Neuron (in vitro differentiated cells): ENCODE data around the gene ANKRD13C.
A peak's percentile ranks its signal among the peaks of the same experiment; 100 is the strongest.
"Not testable (repeated sequence)": the region's sequence is repeated elsewhere in the genome, so short reads cannot be mapped to it uniquely, and the experiment has no call there.

ENCODE experiments used
- H2AFZ ChIP-seq: one replicate; pipeline ENCODE4 v1.6.1; 2013; ENCODE audit warnings: low read depth, mild to moderate bottlenecking, inconsistent platforms, low read length, moderate library complexity
- H3K27me3 ChIP-seq: one replicate; pipeline ENCODE4 v1.6.1; 2013; ENCODE audit warnings: low read length; ENCODE audit not compliant: insufficient read depth
- H3K36me3 ChIP-seq: one replicate; pipeline ENCODE4 v1.6.1; 2013; ENCODE audit warnings: low read length; ENCODE audit not compliant: insufficient read depth
- H3K4me1 ChIP-seq: one replicate; pipeline ENCODE4 v1.6.1; 2013; ENCODE audit warnings: low read length; ENCODE audit not compliant: insufficient read depth
- H3K4me3 ChIP-seq: 2 replicates; pipeline ENCODE4 v1.5.1; 2013; ENCODE audit warnings: mild to moderate bottlenecking, low read length, moderate library complexity
- H3K9me3 ChIP-seq: one replicate; pipeline ENCODE4 v1.6.1; 2013; ENCODE audit warnings: low read length

Gene ANKRD13C

DNA sequence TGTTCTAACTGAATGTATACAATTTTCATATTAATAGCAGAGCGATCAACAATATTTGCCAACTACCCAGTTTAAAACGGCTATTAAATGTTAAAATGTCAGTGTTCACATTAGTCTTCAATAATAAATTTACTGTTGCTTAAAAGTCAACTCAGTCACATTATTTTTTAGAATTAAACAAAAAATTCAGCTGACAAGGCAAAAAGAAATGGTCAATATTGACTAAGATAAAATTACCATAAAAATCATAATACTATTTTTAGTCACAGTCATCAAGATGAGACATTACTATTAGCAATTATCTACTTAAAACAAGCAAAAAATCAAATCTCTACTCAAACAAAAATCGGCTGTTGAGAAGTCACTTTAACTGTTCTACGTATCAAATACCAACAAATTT, 1.5 kb downstream of the ANKRD13C start:
- Histone ChIP-seq H3K9me3 (no peaks in the 10 kb centered on the region), H3K4me1 (peaks cover 10% of the 10 kb centered on the region), H3K4me3 (peak overlapping the region; percentile 84), H2AFZ (no peak overlapping the region), H3K27me3 (no peaks in the 10 kb centered on the region), H3K36me3 (peaks cover 10% of the 10 kb centered on the region)

DNA sequence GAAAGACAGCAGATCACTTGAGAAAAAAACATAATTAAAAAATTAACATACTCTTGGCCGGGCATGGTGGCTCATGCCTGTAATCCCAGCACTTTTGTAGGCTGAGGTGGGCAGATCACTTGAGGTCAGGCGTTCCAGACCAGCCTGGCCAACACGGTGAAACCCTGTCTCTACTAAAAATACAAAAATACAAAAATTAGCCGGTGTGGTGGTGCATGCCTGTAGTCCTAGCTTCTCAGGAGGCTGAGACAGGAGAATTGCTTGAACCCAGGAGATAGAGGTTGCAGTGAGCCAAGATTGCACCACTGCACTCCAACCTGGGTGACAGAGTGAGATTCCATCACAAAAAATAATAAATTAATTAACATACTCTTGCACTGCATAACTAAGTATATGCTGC, 4.7 kb downstream of the ANKRD13C start:
- not testable (repeated sequence) for H3K4me3 ChIP-seq, H2AFZ ChIP-seq, H3K27me3 ChIP-seq, H3K9me3 ChIP-seq
- Histone ChIP-seq H3K4me1 (peaks cover 10% of the 10 kb centered on the region), H3K36me3 (peaks cover 10% of the 10 kb centered on the region)

DNA sequence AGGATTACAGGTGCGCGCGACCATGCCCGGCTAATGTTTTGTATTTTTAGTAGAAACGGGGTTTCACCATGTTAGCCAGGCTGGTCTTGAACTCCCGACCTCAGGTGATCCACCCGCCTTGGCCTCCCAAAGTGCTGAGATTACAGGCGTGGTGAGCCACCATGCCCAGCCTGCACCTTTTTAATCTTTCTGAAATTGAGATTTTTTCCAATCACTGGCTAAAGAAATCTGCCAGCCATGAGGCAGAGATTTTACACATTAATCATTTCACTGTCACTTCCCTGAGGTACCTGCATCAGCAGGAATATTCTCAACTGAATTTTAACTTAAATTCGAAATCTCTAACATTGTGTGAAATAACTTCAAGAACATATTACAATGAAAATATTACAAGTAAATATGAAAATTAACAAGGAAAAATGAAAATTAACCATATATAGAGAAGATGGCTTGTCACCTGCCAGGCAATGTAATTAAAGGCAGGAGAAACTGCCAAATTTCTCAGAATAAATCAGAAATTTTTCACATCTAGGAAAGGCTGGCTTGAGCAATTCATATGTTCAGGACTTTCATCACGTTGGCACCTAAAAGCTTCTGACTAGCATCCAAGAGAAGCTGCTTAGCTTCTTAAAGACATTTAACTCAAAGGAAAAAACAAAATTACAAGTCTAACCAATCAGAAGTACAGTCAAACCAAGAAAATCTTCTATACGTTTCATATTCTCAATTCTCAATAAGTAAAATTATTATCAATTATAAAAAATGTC, 5.9 kb downstream of the ANKRD13C start:
- H3K4me3 ChIP-seq = no peak overlapping the region
- no peaks in the 10 kb centered on the region for H3K27me3 ChIP-seq
- peaks cover 10% of the 10 kb centered on the region for H3K36me3 ChIP-seq
- no peak overlapping the region for H2AFZ ChIP-seq
- H3K9me3 ChIP-seq = no peaks in the 10 kb centered on the region
- peaks cover 10% of the 10 kb centered on the region for H3K4me1 ChIP-seq

DNA sequence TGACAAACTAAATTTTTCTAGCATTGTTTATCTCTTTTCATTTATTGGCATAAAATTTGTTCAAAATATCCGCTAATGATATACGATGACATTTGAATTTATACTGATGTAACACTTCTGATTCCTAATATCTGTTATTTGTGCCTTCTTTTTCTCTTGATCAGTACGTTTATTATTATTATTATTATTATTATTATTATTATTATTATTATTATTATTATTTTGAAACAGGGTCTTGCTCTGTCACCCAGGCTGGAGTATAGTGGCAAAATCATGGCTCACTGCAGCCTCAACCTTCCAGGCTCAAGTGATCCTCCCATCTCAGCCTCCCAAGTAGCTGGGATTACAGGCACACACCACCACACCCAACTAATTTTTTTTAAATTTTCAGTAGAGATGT, 14.9 kb downstream of the ANKRD13C start:
- H3K36me3 ChIP-seq, H3K9me3 ChIP-seq, H3K27me3 ChIP-seq, H2AFZ ChIP-seq, H3K4me1 ChIP-seq, H3K4me3 ChIP-seq: not testable (repeated sequence)

DNA sequence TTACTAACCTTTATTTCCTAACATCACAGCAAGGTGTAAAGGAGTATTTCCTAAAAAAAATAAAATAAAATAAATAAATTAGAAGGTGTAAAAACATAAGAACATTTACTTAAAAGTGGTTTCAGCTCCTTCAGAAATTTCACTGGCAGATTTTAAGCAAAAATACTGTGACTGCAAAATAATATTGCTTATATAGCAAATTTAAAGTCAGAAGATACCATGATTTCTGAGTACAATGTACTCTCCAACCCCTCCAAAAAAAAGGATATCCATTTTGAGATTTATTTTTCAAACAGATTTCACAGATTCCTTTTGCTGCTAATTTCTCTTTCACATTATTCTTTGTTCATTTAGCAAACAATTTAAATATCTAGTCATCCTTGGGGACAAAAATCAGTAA, 18.5 kb downstream of the ANKRD13C start:
- Histone ChIP-seq H3K27me3 (no peaks in the 10 kb centered on the region), H3K36me3 (peaks cover 22% of the 10 kb centered on the region), H3K9me3 (no peaks in the 10 kb centered on the region), H3K4me3 (no peak overlapping the region), H3K4me1 (no peaks in the 10 kb centered on the region), H2AFZ (no peak overlapping the region)

DNA sequence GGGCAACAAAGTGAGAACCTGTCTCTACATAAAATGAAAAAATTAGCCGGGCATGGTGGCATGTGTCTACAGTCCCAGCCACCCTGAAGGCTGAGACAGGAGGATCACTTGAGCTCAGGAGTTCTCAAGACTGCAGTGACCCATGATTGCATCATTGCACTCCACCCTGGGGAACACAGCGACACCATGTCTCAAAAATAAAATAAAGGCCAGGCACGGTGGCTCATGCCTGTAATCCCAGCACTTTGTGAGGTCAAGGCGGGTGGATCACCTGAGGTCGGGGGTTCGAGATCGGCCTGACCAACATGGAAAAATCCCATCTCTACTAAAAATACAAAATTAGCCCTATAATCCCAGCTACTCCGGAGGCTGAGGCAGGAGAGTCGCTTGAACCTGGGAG, 20.1 kb downstream of the ANKRD13C start:
- Histone ChIP-seq H3K9me3 (no peaks in the 10 kb centered on the region), H3K36me3 (peaks cover 22% of the 10 kb centered on the region), H3K27me3 (no peaks in the 10 kb centered on the region), H2AFZ (no peak overlapping the region), H3K4me3 (no peak overlapping the region), H3K4me1 (no peaks in the 10 kb centered on the region)

DNA sequence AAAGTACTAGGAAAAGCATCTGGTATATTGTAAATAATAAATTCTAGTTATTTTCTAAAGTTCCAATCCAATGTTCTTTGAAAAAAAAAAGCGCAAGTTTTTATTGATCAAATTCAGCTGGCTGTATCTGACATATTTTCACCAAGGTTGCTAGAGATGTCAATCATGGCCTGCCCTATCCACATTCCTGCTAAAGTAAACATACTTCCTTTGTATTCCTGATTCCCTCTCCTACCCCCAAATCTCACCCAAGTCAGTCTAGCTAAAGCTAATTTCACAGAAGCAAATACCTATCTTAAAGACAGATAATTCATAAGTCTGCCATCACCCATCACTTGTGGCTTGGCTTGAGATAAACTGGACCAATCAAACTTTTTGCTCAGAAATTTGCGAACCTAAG, 21.3 kb downstream of the ANKRD13C start:
- no peaks in the 10 kb centered on the region for H3K9me3 ChIP-seq
- no peaks in the 10 kb centered on the region for H3K4me1 ChIP-seq
- no peak overlapping the region for H3K4me3 ChIP-seq
- H3K27me3 ChIP-seq = no peaks in the 10 kb centered on the region
- H3K36me3 ChIP-seq = peaks cover 21% of the 10 kb centered on the region
- no peak overlapping the region for H2AFZ ChIP-seq

DNA sequence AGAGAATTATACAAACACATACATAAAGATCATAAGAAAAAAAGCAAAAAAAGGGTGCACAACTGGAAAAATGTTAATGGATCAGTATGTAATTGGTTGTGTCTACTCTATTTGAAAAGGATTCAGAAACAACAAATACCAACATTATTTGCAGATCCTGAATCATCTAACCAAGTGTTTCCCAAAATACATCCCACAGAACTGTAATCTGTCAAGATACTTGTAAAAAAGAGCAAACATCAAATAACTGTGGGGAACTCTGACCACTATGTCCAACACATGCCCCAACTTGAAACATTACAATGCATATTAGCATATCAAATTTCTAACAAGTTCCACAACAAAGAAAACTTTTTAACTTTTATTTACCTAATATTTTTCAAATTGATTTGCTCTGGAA, 22.6 kb downstream of the ANKRD13C start:
- peaks cover 21% of the 10 kb centered on the region for H3K36me3 ChIP-seq
- H3K4me1 ChIP-seq = no peaks in the 10 kb centered on the region
- H3K9me3 ChIP-seq = no peaks in the 10 kb centered on the region
- no peaks in the 10 kb centered on the region for H3K27me3 ChIP-seq
- no peak overlapping the region for H2AFZ ChIP-seq
- no peak overlapping the region for H3K4me3 ChIP-seq

DNA sequence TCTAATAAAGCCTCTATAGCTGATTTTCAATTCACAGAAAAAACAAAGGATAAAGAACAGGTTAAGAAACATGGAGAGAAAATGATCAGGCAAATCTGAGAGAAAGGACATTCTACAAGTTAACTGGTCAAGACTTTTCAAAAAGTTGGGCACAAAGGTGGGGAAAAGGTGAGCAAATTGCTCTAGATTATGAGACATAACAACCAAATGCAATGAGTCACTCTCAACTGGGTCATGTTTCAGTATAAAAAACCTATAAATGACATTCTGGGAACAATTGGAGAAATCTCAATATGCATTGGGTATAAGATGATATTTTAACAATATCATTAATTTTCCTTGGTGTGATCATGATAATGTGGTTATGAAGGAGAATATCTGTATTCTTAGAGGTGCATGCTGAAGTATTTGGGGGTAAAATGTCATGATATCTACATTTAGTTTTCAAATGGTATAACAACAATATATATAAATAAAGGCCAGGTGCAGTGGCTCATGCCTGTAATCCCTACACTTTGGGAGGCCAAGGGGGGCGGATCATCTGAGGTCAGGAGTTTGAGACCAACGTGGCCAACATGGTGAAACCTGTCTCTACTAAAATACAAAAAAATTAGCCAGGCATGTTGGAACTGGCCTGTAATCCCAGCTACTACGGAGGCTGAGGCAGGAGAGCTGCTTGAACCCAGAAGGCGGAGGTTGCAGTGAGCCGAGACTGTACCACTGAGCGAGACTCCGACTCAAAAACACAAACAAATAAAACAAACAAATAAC, 27.0 kb downstream of the ANKRD13C start:
- peaks cover 19% of the 10 kb centered on the region for H3K36me3 ChIP-seq
- H2AFZ ChIP-seq = no peak overlapping the region
- H3K4me1 ChIP-seq = no peaks in the 10 kb centered on the region
- H3K9me3 ChIP-seq = no peaks in the 10 kb centered on the region
- H3K27me3 ChIP-seq = no peaks in the 10 kb centered on the region
- H3K4me3 ChIP-seq = no peak overlapping the region

DNA sequence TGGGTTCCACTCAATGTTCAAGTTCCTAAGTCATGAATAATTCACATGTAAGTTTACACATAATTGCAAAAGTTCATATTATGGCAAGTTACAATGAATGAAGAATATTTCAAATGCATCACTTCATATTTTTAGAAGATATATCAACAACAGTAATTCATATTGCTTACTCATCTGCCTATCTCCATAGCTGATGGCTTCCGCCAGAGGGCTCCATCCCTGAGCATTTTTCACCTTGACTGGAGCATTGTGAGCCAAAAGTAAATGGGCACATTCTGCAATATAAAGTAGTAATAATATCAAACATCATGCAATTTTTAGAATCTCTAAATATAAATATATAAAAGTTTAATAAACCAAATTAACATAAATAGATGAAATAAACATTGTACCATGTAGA, 29.8 kb downstream of the ANKRD13C start:
- H3K36me3 ChIP-seq = peaks cover 23% of the 10 kb centered on the region
- H3K27me3 ChIP-seq = no peaks in the 10 kb centered on the region
- H2AFZ ChIP-seq = no peak overlapping the region
- H3K4me1 ChIP-seq = no peaks in the 10 kb centered on the region
- no peak overlapping the region for H3K4me3 ChIP-seq
- no peaks in the 10 kb centered on the region for H3K9me3 ChIP-seq

DNA sequence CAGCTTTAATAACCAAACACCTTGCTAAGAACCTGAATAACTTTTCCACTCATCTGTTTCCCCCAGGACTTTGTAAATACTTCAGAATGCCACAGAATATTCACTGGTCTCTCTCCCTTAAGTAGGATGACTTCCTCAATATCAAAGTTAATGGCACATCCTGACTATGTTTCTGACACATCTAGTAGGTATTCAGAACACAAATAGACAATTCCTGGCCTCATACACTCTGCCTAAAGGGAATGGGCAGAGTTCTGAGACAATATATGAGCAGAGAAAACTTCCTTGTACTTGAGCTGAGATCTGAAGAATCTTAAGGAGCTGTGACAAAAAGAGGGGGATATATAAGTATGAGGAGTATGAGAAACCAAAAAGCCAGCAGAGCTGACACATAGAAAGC, 34.8 kb downstream of the ANKRD13C start:
- H3K4me1 ChIP-seq = no peaks in the 10 kb centered on the region
- H3K9me3 ChIP-seq = no peaks in the 10 kb centered on the region
- no peak overlapping the region for H3K4me3 ChIP-seq
- peaks cover 20% of the 10 kb centered on the region for H3K36me3 ChIP-seq
- no peaks in the 10 kb centered on the region for H3K27me3 ChIP-seq
- no peak overlapping the region for H2AFZ ChIP-seq

DNA sequence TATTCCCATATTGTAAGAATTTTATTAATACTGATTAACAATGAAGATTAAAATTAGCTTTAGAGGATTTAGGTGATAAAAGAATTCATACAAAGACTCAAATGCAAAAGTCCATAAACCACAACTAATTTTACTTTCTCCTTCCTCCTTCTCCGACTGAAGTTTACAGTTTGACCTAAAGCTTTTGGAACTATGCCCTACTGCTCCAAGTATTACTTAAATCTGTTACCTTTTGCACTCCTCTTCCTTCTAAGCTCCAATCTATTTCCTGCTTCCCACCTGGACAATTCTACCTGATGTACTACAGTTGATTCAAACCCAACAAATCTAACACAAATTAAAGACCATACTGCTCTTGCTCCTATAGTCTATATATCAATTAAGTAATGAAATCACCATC, 36.3 kb downstream of the ANKRD13C start:
- Histone ChIP-seq H3K9me3 (no peaks in the 10 kb centered on the region), H3K27me3 (no peaks in the 10 kb centered on the region), H3K36me3 (peaks cover 12% of the 10 kb centered on the region), H3K4me1 (no peaks in the 10 kb centered on the region), H3K4me3 (no peak overlapping the region), H2AFZ (no peak overlapping the region)

DNA sequence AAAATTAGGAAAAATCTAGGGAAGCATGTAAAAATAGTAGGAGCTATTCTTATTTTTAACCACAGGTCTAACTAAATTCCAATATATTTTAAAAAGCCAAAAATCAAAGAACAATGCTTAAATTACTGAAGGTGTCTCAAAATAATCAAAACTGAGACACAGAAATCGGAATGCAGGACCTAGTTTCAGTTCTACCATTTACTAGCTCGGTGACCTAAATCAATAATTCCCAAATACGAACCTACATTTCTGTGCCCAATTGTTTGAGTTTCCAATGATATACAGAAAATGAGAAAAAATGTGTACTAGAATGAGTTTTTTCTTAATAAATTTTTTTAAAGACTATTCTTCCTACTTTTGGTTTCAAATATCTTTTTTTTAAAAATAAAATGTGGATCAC, 37.4 kb downstream of the ANKRD13C start:
- Histone ChIP-seq H2AFZ (no peak overlapping the region), H3K9me3 (no peaks in the 10 kb centered on the region), H3K36me3 (peaks cover 5% of the 10 kb centered on the region), H3K27me3 (no peaks in the 10 kb centered on the region), H3K4me3 (no peak overlapping the region), H3K4me1 (no peaks in the 10 kb centered on the region)
